Prostate gland (tissue), 2 donors: ENCODE measurements around the gene ALK. TPM values are rescaled to one million over a fixed set of nuclear protein-coding genes. Genes with fewer than 3 reads are reported as not detected.

Experiments
- DNase-seq: peaks from one replicate; pipeline ENCODE4 v3.0.0-alpha.2; 2019; ENCODE audit warnings: low spot score
- H3K27ac ChIP-seq, 2 donors: fragments of 200-600 bp; sonication (generic); 2 replicates each; pipeline ENCODE4 v1.5.1; 2017 to 2019
- H3K27me3 ChIP-seq: fragments of 200-600 bp; sonication (generic); replicated peaks from 2 replicates; pipeline ENCODE4 v1.5.1; 2019; ENCODE audit not compliant: insufficient read depth
- H3K36me3 ChIP-seq, 2 donors: fragments of 200-600 bp; sonication (generic); 1 replicate in 1 of 2; 2 replicates in 1 of 2; pipeline versions ENCODE4 v1.5.1 to v1.8.1; 2017 to 2019
- H3K4me1 ChIP-seq: fragments of 200-600 bp; sonication (generic); replicated peaks from 2 replicates; pipeline ENCODE4 v1.5.1; 2019
- H3K4me3 ChIP-seq, 2 donors: fragments of 200-600 bp; sonication (generic); 2 replicates each; pipeline ENCODE4 v1.5.1; 2017 to 2019
- H3K9me3 ChIP-seq: fragments of 200-600 bp; sonication (generic); 2 replicates; pipeline ENCODE4 v1.5.1; 2017
- CTCF ChIP-seq, 4 experiments: fragments of 200-600 bp in 2 of 4; fragments of 450-650 bp in 2 of 4; sonication (generic) in 2 of 4; IDR thresholded peaks; 1 replicate in 3 of 4; 2 replicates in 1 of 4; pipeline ENCODE4 v1.5.1; 2016 to 2019; ENCODE audit warnings: antibody characterized with exemption in 4 of 4, mild to moderate bottlenecking in 2 of 4, moderate library complexity in 2 of 4
- POLR2A ChIP-seq: fragments of 450-650 bp; IDR thresholded peaks from one replicate; pipeline ENCODE4 v1.6.1; 2016; ENCODE audit warnings: antibody characterized with exemption, mild to moderate bottlenecking
- POLR2AphosphoS5 ChIP-seq: sonication (generic); formaldehyde crosslinking; IDR thresholded peaks from one replicate; pipeline ENCODE4 v1.6.1; 2017; ENCODE audit warnings: antibody characterized with exemption
- WGBS: methylation state at CpG from one replicate; pipeline ENCODE4 v1.1.5; 2018; 5-methylcytosine and 5-hydroxymethylcytosine counted together
- intact Hi-C: fragments of 100-400 bp; cut with DNase I; formaldehyde crosslinking; loops from one replicate; pipeline ENCODE4 v1.14.2; 2022
- total RNA-seq, 2 donors: library from RNA; depleted of rRNA; stranded (reverse); fragments of >200 nt; gene quantifications; one replicate each; pipeline ENCODE4 v1.1.0, GENCODE V29; 2016

The ALK gene
- total RNA-seq, 2 donors from 2014 or later = 0.14 to 1.2 TPM

- Histone ChIP-seq H3K4me1 (no peaks in the 10 kb centered on the region), H3K27ac (no peak overlapping the region), H3K4me3 (no peak overlapping the region), H3K36me3 (no peaks in the 10 kb centered on the region), H3K27me3 (no peaks in the 10 kb centered on the region), H3K9me3 (no peaks in the 10 kb centered on the region)
- TF ChIP-seq CTCF (IDR thresholded peaks at IDR 0.05) (no peak), POLR2AphosphoS5 (no peak), POLR2A (no peak)
- intact Hi-C loops = no loop called here
- DNase-seq = no peak
- WGBS = 77% methylated on average over 8 of the region's 8 CpGs
Observed at GRCh38 chr2:29317801-29318485, 603.4 kb downstream of the ALK start.

GRCh38 chr2:29317077-29317517, 604.3 kb downstream of the ALK start:
- no peaks in the 10 kb centered on the region for H3K27me3 ChIP-seq
- intact Hi-C loops = no loop called here

GRCh38 chr2:29314816-29315571, 606.4 kb downstream of the ALK start:
- Histone ChIP-seq H3K4me1 (no peaks in the 10 kb centered on the region), H3K4me3 (peak overlapping the region in 1 of 2 donors; percentile 17), H3K27ac (no peak overlapping the region), H3K9me3 (no peaks in the 10 kb centered on the region), H3K27me3 (no peaks in the 10 kb centered on the region), H3K36me3 (no peaks in the 10 kb centered on the region)
- 31% methylated on average over 18 of the region's 18 CpGs for WGBS
- intact Hi-C loops = no loop called here
- DNase-seq = peak; percentile 39
- peak in 1 of 4 experiments; percentile 37 for TF ChIP-seq CTCF (IDR thresholded peaks at IDR 0.05)
- TF ChIP-seq POLR2A = no peak

More at GRCh38 chr2:29317077-29317517, 604.3 kb downstream of the ALK start:
- H3K36me3 ChIP-seq = no peaks in the 10 kb centered on the region
- H3K27ac ChIP-seq = no peak overlapping the region
- no peak overlapping the region for H3K4me3 ChIP-seq
- TF ChIP-seq POLR2A = no peak
- no peak for TF ChIP-seq POLR2AphosphoS5
- no peak for TF ChIP-seq CTCF (IDR thresholded peaks at IDR 0.05)
- no peaks in the 10 kb centered on the region for H3K4me1 ChIP-seq
- no peak for DNase-seq
- 34% methylated on average over 3 of the region's 3 CpGs for WGBS
- H3K9me3 ChIP-seq = no peaks in the 10 kb centered on the region

GRCh38 chr2:29311458-29311857, 609.9 kb downstream of the ALK start:
- no peak overlapping the region for H3K4me3 ChIP-seq
- H3K4me1 ChIP-seq = no peaks in the 10 kb centered on the region
- TF ChIP-seq POLR2AphosphoS5 (no peak), CTCF (IDR thresholded peaks at IDR 0.05) (no peak), POLR2A (no peak)
- H3K36me3 ChIP-seq = no peaks in the 10 kb centered on the region
- no peaks in the 10 kb centered on the region for H3K27me3 ChIP-seq
- no peak for DNase-seq
- no peaks in the 10 kb centered on the region for H3K9me3 ChIP-seq
- intact Hi-C loops = no loop called here
- 80% methylated on average over 5 of the region's 5 CpGs for WGBS
- no peak overlapping the region for H3K27ac ChIP-seq
